Ishikawa (cell line): Measurements from ENCODE around the gene RIMBP2.

Source experiments
- CEBPB ChIP-seq: IDR thresholded peaks from 2 replicates; pipeline ENCODE4 v1.6.1; 2012
- CREB1 ChIP-seq: IDR thresholded peaks from 2 replicates; pipeline ENCODE4 v1.6.1; 2012; ENCODE audit warnings: low read depth
- EGR1 ChIP-seq: IDR thresholded peaks from 2 replicates; pipeline ENCODE4 v1.6.1; 2012
- EP300 ChIP-seq: IDR thresholded peaks from 2 replicates; pipeline ENCODE4 v1.6.1; 2012; ENCODE audit warnings: borderline replicate concordance
- FOXM1 ChIP-seq: IDR thresholded peaks from 2 replicates; pipeline ENCODE4 v1.6.1; 2012; ENCODE audit warnings: low read depth, borderline replicate concordance
- MAX ChIP-seq: IDR thresholded peaks from 2 replicates; pipeline ENCODE4 v1.6.1; 2012
- NFIC ChIP-seq: IDR thresholded peaks from 2 replicates; pipeline ENCODE4 v1.6.1; 2012
- RAD21 ChIP-seq: IDR thresholded peaks from 2 replicates; pipeline ENCODE4 v1.6.1; 2012; ENCODE audit warnings: low read depth
- REST ChIP-seq: IDR thresholded peaks from 2 replicates; pipeline ENCODE4 v1.6.1; 2012; ENCODE audit warnings: low read depth, mild to moderate bottlenecking
- TAF1 ChIP-seq: IDR thresholded peaks from 2 replicates; pipeline ENCODE4 v1.6.1; 2012; ENCODE audit warnings: low read depth, mild to moderate bottlenecking
- TCF12 ChIP-seq: IDR thresholded peaks from 2 replicates; pipeline ENCODE4 v1.6.1; 2012; ENCODE audit warnings: low read depth
- TEAD4 ChIP-seq: IDR thresholded peaks from 2 replicates; pipeline ENCODE4 v1.6.1; 2012
- USF1 ChIP-seq: IDR thresholded peaks from 2 replicates; pipeline ENCODE4 v1.6.1; 2012
- YY1 ChIP-seq: IDR thresholded peaks from 2 replicates; pipeline ENCODE4 v1.6.1; 2012; ENCODE audit warnings: low read depth
- ZBTB7A ChIP-seq: IDR thresholded peaks from 2 replicates; pipeline ENCODE4 v1.6.1; 2012; ENCODE audit warnings: low read depth

Gene RIMBP2

GRCh38 chr12:130595566-130595965 lies 120.5 kb downstream of the RIMBP2 start:
- TF ChIP-seq EP300 (no peak), RAD21 (no peak)

GRCh38 chr12:130593056-130593455 lies 123.0 kb downstream of the RIMBP2 start:
- TF ChIP-seq RAD21 = no peak
- TF ChIP-seq REST = no peak
- TF ChIP-seq USF1 = no peak
- no peak for TF ChIP-seq CREB1
- TF ChIP-seq TAF1 = no peak
- TF ChIP-seq TEAD4 = no peak
- no peak for TF ChIP-seq EGR1
- TF ChIP-seq FOXM1 = no peak
- no peak for TF ChIP-seq EP300
- no peak for TF ChIP-seq MAX
- no peak for TF ChIP-seq CEBPB
- no peak for TF ChIP-seq YY1
- no peak for TF ChIP-seq ZBTB7A

- TF ChIP-seq YY1 = no peak
- no peak for TF ChIP-seq CEBPB
- TF ChIP-seq EGR1 = no peak
- no peak for TF ChIP-seq MAX
- no peak for TF ChIP-seq FOXM1
- no peak for TF ChIP-seq NFIC
- TF ChIP-seq USF1 = no peak
- TF ChIP-seq REST = no peak
- TF ChIP-seq EP300 = no peak
- no peak for TF ChIP-seq RAD21
- TF ChIP-seq CREB1 = no peak
- no peak for TF ChIP-seq TEAD4
- no peak for TF ChIP-seq TAF1
- no peak for TF ChIP-seq TCF12
Measured at GRCh38 chr12:130592641-130593040, 123.5 kb downstream of the RIMBP2 start.

- TF ChIP-seq CEBPB = no peak
- no peak for TF ChIP-seq USF1
- no peak for TF ChIP-seq CREB1
- TF ChIP-seq ZBTB7A = no peak
- no peak for TF ChIP-seq TCF12
- TF ChIP-seq NFIC = no peak
- no peak for TF ChIP-seq RAD21
- no peak for TF ChIP-seq FOXM1
- TF ChIP-seq MAX = no peak
- no peak for TF ChIP-seq YY1
- no peak for TF ChIP-seq REST
- no peak for TF ChIP-seq TAF1
- no peak for TF ChIP-seq TEAD4
- no peak for TF ChIP-seq EGR1
- TF ChIP-seq EP300 = no peak
Measured at GRCh38 chr12:130591736-130592135, 124.4 kb downstream of the RIMBP2 start.
